Measurements from ENCODE around the gene ANKS3. TPM values are rescaled to one million over a fixed set of nuclear protein-coding genes. Genes with fewer than 3 reads are reported as not detected.

ANKS3 gene
- polyA plus RNA-seq, 1 of the 3 experiments (the other 2 are of a cell fraction): 42.2 TPM

GRCh38 chr16:4778050-4778392 lies 44.0 kb upstream of the ANKS3 start:
- H3K79me2 ChIP-seq (ENCODE audit: insufficient read depth): no peaks in the 10 kb centered on the region
- CTCF ChIA-PET: interaction anchor here (1.7 kb wide), 1 partner anchor 8 kb away, joined by 4 read pairs; no protein-coding TSS in a partner anchor
- WGBS (ENCODE audit: low lambda C conversion rate): 74% methylated on average over 5 of the region's 5 CpGs

GRCh38 chr16:4777339-4778049 lies 43.4 kb upstream of the ANKS3 start:
- no peak for DNase-seq
- no peaks in the 10 kb centered on the region for H3F3A ChIP-seq (replicated peaks; ENCODE audit: insufficient read depth)
- H2AFZ ChIP-seq (ENCODE audit: low read depth): no peak overlapping the region
- H4K20me1 ChIP-seq (ENCODE audit: insufficient read depth): no peaks in the 10 kb centered on the region
- no peak overlapping the region for H3K27ac ChIP-seq (ENCODE audit: low read depth in 2 of 2, low read length in 1 of 2)
- no peaks in the 10 kb centered on the region for H3K9me3 ChIP-seq
- ChIA-PET CTCF (interaction anchor here (1.7 kb wide), 1 partner anchor 9 kb away, joined by 4 read pairs; no protein-coding TSS in a partner anchor), POLR2A (no interaction called here)
- WGBS (ENCODE audit: low lambda C conversion rate): 82% methylated on average over 5 of the region's 17 CpGs
- H3K4me3 ChIP-seq (ENCODE audit: low read depth in 2 of 2, low read length in 1 of 2): no peak overlapping the region
- no peaks in the 10 kb centered on the region for H3K36me3 ChIP-seq (replicated peaks in 1 of 2; ENCODE audit: control insufficient read depth in 1 of 2, insufficient read depth in 2 of 2, low read length in 1 of 2)
- H3K79me2 ChIP-seq (ENCODE audit: insufficient read depth): no peaks in the 10 kb centered on the region
- peaks cover 0 to 2% of the 10 kb centered on the region in 2 experiments; a peak in 1 of 4 replicates for H3K4me1 ChIP-seq (ENCODE audit: control insufficient read depth in 1 of 2, insufficient read depth in 2 of 2, low read depth in 1 of 2, low read length in 1 of 2)
- no peak overlapping the region for H3K4me2 ChIP-seq
- H3K27me3 ChIP-seq (ENCODE audit: insufficient read depth): no peaks in the 10 kb centered on the region
- no peaks in the 10 kb centered on the region for H3K9me2 ChIP-seq
- H3K9ac ChIP-seq: no peak overlapping the region
- TF ChIP-seq PBX3 (IDR thresholded peaks at IDR 0.05) (no peak), TEAD4 (IDR thresholded peaks at IDR 0.05; ENCODE audit: borderline replicate concordance, insufficient read depth) (no peak), SIN3A (IDR thresholded peaks at IDR 0.05; ENCODE audit: borderline replicate concordance, low read depth, low read length) (no peak), FOXJ3 (CRISPR knock-in tag; IDR thresholded peaks at IDR 0.05) (no peak), CTCF (IDR thresholded peaks at IDR 0.05) (no peak), ZBTB33 (IDR thresholded peaks at IDR 0.05; ENCODE audit: borderline replicate concordance, low read depth) (no peak), RXRA (IDR thresholded peaks at IDR 0.05; ENCODE audit: borderline replicate concordance, low read depth) (no peak)

More at GRCh38 chr16:4778050-4778392, 44.0 kb upstream of the ANKS3 start:
- Histone ChIP-seq H3K27ac (ENCODE audit: low read depth in 2 of 2, low read length in 1 of 2) (no peak overlapping the region), H3K4me1 (ENCODE audit: control insufficient read depth in 1 of 2, insufficient read depth in 2 of 2, low read depth in 1 of 2, low read length in 1 of 2) (peaks cover 0 to 2% of the 10 kb centered on the region in 2 experiments; a peak in 1 of 4 replicates), H3F3A (replicated peaks; ENCODE audit: insufficient read depth) (no peaks in the 10 kb centered on the region), H4K20me1 (ENCODE audit: insufficient read depth) (no peaks in the 10 kb centered on the region), H3K4me2 (no peak overlapping the region), H2AFZ (ENCODE audit: low read depth) (no peak overlapping the region), H3K9ac (no peak overlapping the region), H3K9me3 (no peaks in the 10 kb centered on the region), H3K4me3 (ENCODE audit: low read depth in 2 of 2, low read length in 1 of 2) (no peak overlapping the region), H3K36me3 (replicated peaks in 1 of 2; ENCODE audit: control insufficient read depth in 1 of 2, insufficient read depth in 2 of 2, low read length in 1 of 2) (no peaks in the 10 kb centered on the region), H3K9me2 (no peaks in the 10 kb centered on the region), H3K27me3 (ENCODE audit: insufficient read depth) (no peaks in the 10 kb centered on the region)
- POLR2A ChIA-PET: interaction anchor here (0.6 kb wide), 1 partner anchor 28 kb away, joined by 4 read pairs; no protein-coding TSS in a partner anchor
- TF ChIP-seq NRF1 (IDR thresholded peaks at IDR 0.05; ENCODE audit: low read depth, low read length): no peak
- no peak for TF ChIP-seq FOXJ3 (CRISPR knock-in tag; IDR thresholded peaks at IDR 0.05)
- no peak for TF ChIP-seq GATA2 (CRISPR knock-in tag; IDR thresholded peaks at IDR 0.05)
- no peak for TF ChIP-seq FOSL2 (IDR thresholded peaks at IDR 0.05; ENCODE audit: borderline replicate concordance, low read depth)
- TF ChIP-seq RAD21 (IDR thresholded peaks at IDR 0.05; ENCODE audit: low read length): no peak
- TF ChIP-seq IRF3 (IDR thresholded peaks at IDR 0.05; ENCODE audit: low read depth, low read length): no peak
- no peak for TF ChIP-seq MAX (IDR thresholded peaks at IDR 0.05; ENCODE audit: low read depth)
- no peak for TF ChIP-seq MEF2A (IDR thresholded peaks at IDR 0.05; ENCODE audit: borderline replicate concordance, low read depth)
- TF ChIP-seq MXI1 (IDR thresholded peaks at IDR 0.05; ENCODE audit: low read depth, low read length): no peak
- TF ChIP-seq RXRA (IDR thresholded peaks at IDR 0.05; ENCODE audit: borderline replicate concordance, low read depth): no peak
- no peak for TF ChIP-seq TEAD4 (IDR thresholded peaks at IDR 0.05; ENCODE audit: borderline replicate concordance, insufficient read depth)
- TF ChIP-seq SIN3A (IDR thresholded peaks at IDR 0.05; ENCODE audit: borderline replicate concordance, low read depth, low read length): no peak
- no peak for TF ChIP-seq FOXM1 (IDR thresholded peaks at IDR 0.05; ENCODE audit: low read depth)
- no peak for TF ChIP-seq PBX3 (IDR thresholded peaks at IDR 0.05)
- no peak for TF ChIP-seq JUND (IDR thresholded peaks at IDR 0.05)
- no peak for TF ChIP-seq RFX5 (IDR thresholded peaks at IDR 0.05; ENCODE audit: low read length)
- TF ChIP-seq CHD2 (IDR thresholded peaks at IDR 0.05; ENCODE audit: low read length, partially characterized antibody): no peak
- DNase-seq: no peak
